Kidney glomerular epithelial cell (primary cell): Measurements from ENCODE around the gene SMIM1.

Source experiments
- DNase-seq: peaks from one replicate; lab custom pipeline; 2025; lab: John Stamatoyannopoulos, UW

Gene SMIM1

GRCh38 chr1:3756394-3756793, 16.2 kb upstream of the SMIM1 start:
- DNase-seq: no peak

GRCh38 chr1:3759164-3759563, 13.4 kb upstream of the SMIM1 start:
- DNase-seq: no peak

GRCh38 chr1:3759796-3760195, 12.8 kb upstream of the SMIM1 start:
- DNase-seq: no peak

- DNase-seq: no peak
Observed at GRCh38 chr1:3761296-3762010, 11.1 kb upstream of the SMIM1 start.

GRCh38 chr1:3762151-3762872, 10.2 kb upstream of the SMIM1 start:
- no peak for DNase-seq

- no peak for DNase-seq
Observed at GRCh38 chr1:3762873-3763228, 9.7 kb upstream of the SMIM1 start.

- no peak for DNase-seq
Observed at GRCh38 chr1:3763351-3764125, 9.0 kb upstream of the SMIM1 start.

GRCh38 chr1:3767328-3767925, 5.1 kb upstream of the SMIM1 start:
- no peak for DNase-seq

GRCh38 chr1:3768811-3769390, 3.6 kb upstream of the SMIM1 start:
- DNase-seq: no peak

GRCh38 chr1:3770047-3770765, 2.3 kb upstream of the SMIM1 start:
- no peak for DNase-seq

GRCh38 chr1:3771108-3772026, 1.2 kb upstream of the SMIM1 start:
- DNase-seq: no peak

GRCh38 chr1:3772027-3772714, 378 bp upstream of the SMIM1 start:
- DNase-seq: peak; percentile 53

GRCh38 chr1:3773572-3774275, 1.2 kb downstream of the SMIM1 start:
- no peak for DNase-seq

GRCh38 chr1:3774276-3774945, 1.9 kb downstream of the SMIM1 start:
- DNase-seq: no peak

GRCh38 chr1:3774946-3775489, 2.5 kb downstream of the SMIM1 start:
- DNase-seq: peak; percentile 37

- peak; percentile 43 for DNase-seq
Observed at GRCh38 chr1:3775490-3776230, 3.1 kb downstream of the SMIM1 start.

GRCh38 chr1:3776231-3776961, 3.8 kb downstream of the SMIM1 start:
- DNase-seq: no peak
